HepG2 (cell line): ENCODE measurements around the gene PRRT1B.

Experiments
- CEBPB ChIP-seq: IDR thresholded peaks from 2 replicates; pipeline ENCODE4 v1.6.1; 2011; ENCODE audit warnings: low read depth, low read length, improper control_type of control experiment, borderline replicate concordance
- CHD2 ChIP-seq: IDR thresholded peaks from 2 replicates; pipeline ENCODE4 v1.6.1; 2011; ENCODE audit warnings: low read depth, low read length, improper control_type of control experiment
- NR2F1 ChIP-seq, 2 experiments: fragments of 450-650 bp in 1 of 2; formaldehyde crosslinking in 1 of 2; IDR thresholded peaks; 2 replicates each; pipeline versions ENCODE4 v1.5.0 to v1.6.1; 2016 to 2020; ENCODE audit warnings: mild to moderate bottlenecking in 1 of 2, missing compliant biosample characterization in 1 of 2, missing genetic modification reagents in 1 of 2, moderate library complexity in 1 of 2

DNA sequence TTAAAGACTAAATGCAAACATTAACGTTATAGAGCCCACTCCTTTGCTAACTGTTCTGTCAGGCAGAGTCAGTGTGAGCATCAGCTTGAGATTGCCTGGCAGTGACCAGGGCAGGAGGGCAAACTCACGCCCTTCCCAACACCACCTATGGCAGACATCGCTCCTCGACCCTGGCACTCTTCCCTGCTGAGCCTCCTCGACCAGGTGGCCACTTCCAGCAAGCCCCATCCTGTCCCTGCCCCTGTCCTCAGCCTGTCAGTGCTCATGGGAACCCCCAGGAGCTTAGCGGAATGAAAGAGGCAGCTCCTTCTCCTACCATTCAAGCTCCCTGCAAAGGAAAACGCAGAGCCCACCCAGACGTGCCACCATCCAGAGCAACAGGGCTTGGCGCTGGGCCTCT is 42.0 kb downstream of the PRRT1B start:
- TF ChIP-seq NR2F1 (CRISPR knock-in tag; IDR thresholded peaks at IDR 0.05) (no peak), CEBPB (no peak), CHD2 (no peak)
